ENCODE results near the gene URB1. TPM values are rescaled to one million over a fixed set of nuclear protein-coding genes. Genes with fewer than 3 reads are reported as not detected.
"Not testable (repeated sequence)": the region's sequence is repeated elsewhere in the genome, so short reads cannot be mapped to it uniquely, and the experiment has no call there.

URB1 gene
- polyA plus RNA-seq, 2 donors, result 4.6 to 5.5 TPM

DNA sequence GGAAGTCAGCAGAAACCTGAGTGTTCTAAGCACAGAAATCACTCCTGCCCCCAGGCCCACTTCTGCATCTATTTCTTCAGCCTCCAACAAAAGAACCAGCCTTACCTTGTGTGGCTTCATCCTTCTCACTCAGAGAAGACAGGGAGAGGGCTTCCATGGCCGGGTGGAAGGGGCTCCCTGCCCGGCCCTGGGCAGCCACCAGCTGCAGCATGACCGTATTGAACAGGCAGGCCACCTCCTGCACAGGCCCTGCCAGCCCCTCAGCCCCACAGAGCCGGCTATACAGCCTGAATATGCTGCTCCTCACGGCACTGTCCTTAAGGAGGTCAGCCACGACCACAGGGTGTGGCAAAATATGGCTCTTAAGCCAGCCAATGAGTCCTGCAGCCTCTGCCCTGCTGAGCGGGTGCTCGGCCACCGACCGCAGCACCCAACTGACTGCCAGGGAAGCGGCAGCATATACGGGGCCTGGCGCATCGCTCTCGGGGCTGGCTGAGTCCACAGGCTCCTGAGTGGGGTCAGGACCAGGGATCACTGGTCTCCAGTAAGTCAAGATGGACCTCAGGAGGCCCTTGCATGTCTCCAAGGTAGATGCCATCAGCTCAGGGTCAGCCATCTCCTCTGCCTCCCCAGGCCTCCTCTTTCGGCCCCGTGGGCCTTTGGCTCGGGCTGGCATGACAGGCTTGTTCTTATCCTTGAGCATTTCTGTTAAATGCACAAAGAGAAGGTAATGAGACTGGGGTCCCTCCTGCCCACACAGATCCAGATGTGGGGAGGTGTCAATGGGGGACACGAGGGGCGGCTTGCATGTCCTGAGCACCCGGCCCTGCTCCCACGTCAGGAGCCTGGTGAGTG is 76.2 kb downstream of the URB1 start:
- H3K4me3 ChIP-seq (ENCODE audit: low read depth in 1 of 2, low read length in 2 of 2), result no peak overlapping the region
- WGBS, 2 donors, result 94 to 95% methylated on average over 22 of the region's 22 CpGs
- H3K9me3 ChIP-seq (ENCODE audit: control insufficient read depth in 2 of 2, insufficient read depth in 1 of 2, low read depth in 1 of 2, low read length in 1 of 2), result no peaks in the 10 kb centered on the region
- H3K36me3 ChIP-seq (ENCODE audit: control insufficient read depth in 2 of 2, insufficient read depth in 2 of 2, low read length in 1 of 2), result peaks cover 26 to 60% of the 10 kb centered on the region in 2 donors
- H3K27ac ChIP-seq (ENCODE audit: low read depth in 2 of 2, low read length in 1 of 2), result no peak overlapping the region
- H3K27me3 ChIP-seq (ENCODE audit: control insufficient read depth in 1 of 2, insufficient read depth in 2 of 2, low read length in 2 of 2), result no peaks in the 10 kb centered on the region
- no peaks in the 10 kb centered on the region for H3K4me1 ChIP-seq (ENCODE audit: control insufficient read depth in 2 of 2, insufficient read depth in 2 of 2, low read length in 1 of 2)

- WGBS, 2 donors, result 88% methylated on average over 14 of the region's 14 CpGs
- Histone ChIP-seq H3K27ac (ENCODE audit: low read depth in 2 of 2, low read length in 1 of 2) (no peak overlapping the region), H3K36me3 (ENCODE audit: control insufficient read depth in 2 of 2, insufficient read depth in 2 of 2, low read length in 1 of 2) (peaks cover 23 to 58% of the 10 kb centered on the region in 2 donors), H3K4me3 (ENCODE audit: low read depth in 1 of 2, low read length in 2 of 2) (no peak overlapping the region), H3K4me1 (ENCODE audit: control insufficient read depth in 2 of 2, insufficient read depth in 2 of 2, low read length in 1 of 2) (no peaks in the 10 kb centered on the region), H3K27me3 (ENCODE audit: control insufficient read depth in 1 of 2, insufficient read depth in 2 of 2, low read length in 2 of 2) (no peaks in the 10 kb centered on the region), H3K9me3 (ENCODE audit: control insufficient read depth in 2 of 2, insufficient read depth in 1 of 2, low read depth in 1 of 2, low read length in 1 of 2) (no peaks in the 10 kb centered on the region)
Measured at GRCh38 chr21:32315511-32316281, 77.1 kb downstream of the URB1 start.

DNA sequence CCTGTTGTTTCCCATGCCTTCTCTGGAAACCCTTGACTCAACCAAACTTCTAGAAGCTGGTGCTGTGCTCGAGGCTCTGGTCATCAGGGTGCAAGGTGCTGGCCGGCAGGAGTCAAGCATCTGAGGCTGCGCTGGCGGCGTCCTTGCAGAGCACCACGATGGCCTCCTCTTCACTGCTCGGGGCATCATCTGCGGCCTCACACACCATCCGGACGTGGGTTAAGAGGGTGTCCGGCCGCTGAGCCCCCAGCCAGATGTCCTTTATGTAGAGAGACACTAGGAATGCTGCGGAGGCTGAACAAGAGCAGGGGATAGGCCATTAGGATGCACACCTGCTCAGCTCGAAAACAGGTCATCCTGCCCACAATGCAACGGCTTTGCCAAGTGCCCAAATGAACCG is 78.0 kb downstream of the URB1 start:
- Histone ChIP-seq H3K27me3 (ENCODE audit: control insufficient read depth in 1 of 2, insufficient read depth in 2 of 2, low read length in 2 of 2) (no peaks in the 10 kb centered on the region), H3K9me3 (ENCODE audit: control insufficient read depth in 2 of 2, insufficient read depth in 1 of 2, low read depth in 1 of 2, low read length in 1 of 2) (no peaks in the 10 kb centered on the region), H3K4me1 (ENCODE audit: control insufficient read depth in 2 of 2, insufficient read depth in 2 of 2, low read length in 1 of 2) (no peaks in the 10 kb centered on the region), H3K27ac (ENCODE audit: low read depth in 2 of 2, low read length in 1 of 2) (no peak overlapping the region), H3K4me3 (ENCODE audit: low read depth in 1 of 2, low read length in 2 of 2) (no peak overlapping the region), H3K36me3 (ENCODE audit: control insufficient read depth in 2 of 2, insufficient read depth in 2 of 2, low read length in 1 of 2) (peaks cover 23 to 57% of the 10 kb centered on the region in 2 donors)
- WGBS, 2 donors, result 92 to 94% methylated on average over 16 of the region's 16 CpGs

GRCh38 chr21:32312976-32313375 is 79.8 kb downstream of the URB1 start:
- H3K9me3 ChIP-seq (ENCODE audit: control insufficient read depth in 2 of 2, insufficient read depth in 1 of 2, low read depth in 1 of 2, low read length in 1 of 2), result no peaks in the 10 kb centered on the region
- H3K27ac ChIP-seq (ENCODE audit: low read depth in 2 of 2, low read length in 1 of 2), result no peak overlapping the region
- H3K36me3 ChIP-seq (ENCODE audit: control insufficient read depth in 2 of 2, insufficient read depth in 2 of 2, low read length in 1 of 2), result peaks cover 18 to 52% of the 10 kb centered on the region in 2 donors
- no peaks in the 10 kb centered on the region for H3K4me1 ChIP-seq (ENCODE audit: control insufficient read depth in 2 of 2, insufficient read depth in 2 of 2, low read length in 1 of 2)
- no peak overlapping the region for H3K4me3 ChIP-seq (ENCODE audit: low read depth in 1 of 2, low read length in 2 of 2)
- H3K27me3 ChIP-seq (ENCODE audit: control insufficient read depth in 1 of 2, insufficient read depth in 2 of 2, low read length in 2 of 2), result no peaks in the 10 kb centered on the region
- WGBS, 2 donors, result 88 to 92% methylated on average over 6 of the region's 6 CpGs

DNA sequence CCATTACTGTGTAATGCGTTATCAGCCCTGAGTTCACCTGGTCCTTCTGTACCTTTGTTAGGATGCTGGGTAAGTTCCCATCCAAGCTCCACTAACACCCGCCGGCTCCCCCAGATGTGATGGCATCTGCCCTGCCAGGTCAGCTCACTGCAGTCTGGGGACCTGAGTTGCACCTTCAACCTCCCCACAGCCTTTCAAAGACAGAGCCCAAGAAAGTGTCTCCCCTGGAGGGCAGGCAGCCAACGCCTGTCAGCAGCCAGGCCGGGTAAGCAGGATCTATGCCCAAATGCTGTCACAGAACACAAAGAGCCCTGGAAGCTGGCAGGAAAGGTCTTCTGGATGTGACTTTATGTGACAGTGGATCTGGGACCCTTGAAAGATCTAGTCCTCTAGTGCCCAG is 80.5 kb downstream of the URB1 start:
- H3K4me1 ChIP-seq (ENCODE audit: control insufficient read depth in 2 of 2, insufficient read depth in 2 of 2, low read length in 1 of 2), result no peaks in the 10 kb centered on the region
- no peaks in the 10 kb centered on the region for H3K27me3 ChIP-seq (ENCODE audit: control insufficient read depth in 1 of 2, insufficient read depth in 2 of 2, low read length in 2 of 2)
- no peaks in the 10 kb centered on the region for H3K9me3 ChIP-seq (ENCODE audit: control insufficient read depth in 2 of 2, insufficient read depth in 1 of 2, low read depth in 1 of 2, low read length in 1 of 2)
- peaks cover 14 to 45% of the 10 kb centered on the region in 2 donors for H3K36me3 ChIP-seq (ENCODE audit: control insufficient read depth in 2 of 2, insufficient read depth in 2 of 2, low read length in 1 of 2)
- no peak overlapping the region for H3K4me3 ChIP-seq (ENCODE audit: low read depth in 1 of 2, low read length in 2 of 2)
- H3K27ac ChIP-seq (ENCODE audit: low read depth in 2 of 2, low read length in 1 of 2), result no peak overlapping the region
- WGBS, 2 donors, result 83 to 86% methylated on average over 5 of the region's 5 CpGs

DNA sequence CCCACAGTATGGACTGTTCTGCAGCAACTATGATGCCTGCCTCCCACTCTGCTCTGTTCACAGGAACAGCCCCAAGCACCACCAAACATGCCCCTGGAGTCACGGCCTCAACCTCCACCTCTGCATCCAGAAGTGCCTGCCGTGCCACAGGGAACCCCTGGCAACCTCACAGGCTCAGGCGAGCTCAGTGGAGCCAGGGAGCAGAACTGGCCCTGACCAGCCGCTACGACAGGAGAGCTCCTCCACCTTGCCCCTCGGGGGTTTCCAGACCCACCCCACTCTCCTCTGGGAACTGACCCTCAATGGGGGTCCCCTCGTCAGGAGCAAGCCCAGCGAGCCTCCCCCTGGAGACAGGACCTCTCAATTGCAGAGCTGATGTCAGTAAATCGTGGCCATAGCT is 81.2 kb downstream of the URB1 start:
- H3K4me1 ChIP-seq (ENCODE audit: control insufficient read depth in 2 of 2, insufficient read depth in 2 of 2, low read length in 1 of 2), result no peaks in the 10 kb centered on the region
- no peak overlapping the region for H3K4me3 ChIP-seq (ENCODE audit: low read depth in 1 of 2, low read length in 2 of 2)
- no peaks in the 10 kb centered on the region for H3K27me3 ChIP-seq (ENCODE audit: control insufficient read depth in 1 of 2, insufficient read depth in 2 of 2, low read length in 2 of 2)
- H3K36me3 ChIP-seq (ENCODE audit: control insufficient read depth in 2 of 2, insufficient read depth in 2 of 2, low read length in 1 of 2), result peaks cover 7 to 38% of the 10 kb centered on the region in 2 donors
- no peaks in the 10 kb centered on the region for H3K9me3 ChIP-seq (ENCODE audit: control insufficient read depth in 2 of 2, insufficient read depth in 1 of 2, low read depth in 1 of 2, low read length in 1 of 2)
- WGBS, 2 donors, result 96 to 98% methylated on average over 9 of the region's 9 CpGs
- H3K27ac ChIP-seq (ENCODE audit: low read depth in 2 of 2, low read length in 1 of 2), result no peak overlapping the region

GRCh38 chr21:32310976-32311375 is 81.8 kb downstream of the URB1 start:
- H3K27me3 ChIP-seq (ENCODE audit: control insufficient read depth in 1 of 2, insufficient read depth in 2 of 2, low read length in 2 of 2); H3K9me3 ChIP-seq (ENCODE audit: control insufficient read depth in 2 of 2, insufficient read depth in 1 of 2, low read depth in 1 of 2, low read length in 1 of 2); H3K4me1 ChIP-seq (ENCODE audit: control insufficient read depth in 2 of 2, insufficient read depth in 2 of 2, low read length in 1 of 2); H3K27ac ChIP-seq (ENCODE audit: low read depth in 2 of 2, low read length in 1 of 2); H3K4me3 ChIP-seq (ENCODE audit: low read depth in 1 of 2, low read length in 2 of 2): not testable (repeated sequence)
- peaks cover 2 to 37% of the 10 kb centered on the region in 2 donors for H3K36me3 ChIP-seq (ENCODE audit: control insufficient read depth in 2 of 2, insufficient read depth in 2 of 2, low read length in 1 of 2)
- whole genome bisulfite sequencing, 2 donors, result 89 to 92% methylated on average over 9 of the region's 9 CpGs

- Histone ChIP-seq H3K27ac (ENCODE audit: low read depth in 2 of 2, low read length in 1 of 2) (no peak overlapping the region), H3K4me3 (ENCODE audit: low read depth in 1 of 2, low read length in 2 of 2) (no peak overlapping the region), H3K36me3 (ENCODE audit: control insufficient read depth in 2 of 2, insufficient read depth in 2 of 2, low read length in 1 of 2) (peaks cover 2 to 32% of the 10 kb centered on the region in 2 donors), H3K9me3 (ENCODE audit: control insufficient read depth in 2 of 2, insufficient read depth in 1 of 2, low read depth in 1 of 2, low read length in 1 of 2) (no peaks in the 10 kb centered on the region), H3K27me3 (ENCODE audit: control insufficient read depth in 1 of 2, insufficient read depth in 2 of 2, low read length in 2 of 2) (no peaks in the 10 kb centered on the region), H3K4me1 (ENCODE audit: control insufficient read depth in 2 of 2, insufficient read depth in 2 of 2, low read length in 1 of 2) (no peaks in the 10 kb centered on the region)
- 93 to 97% methylated on average over 7 of the region's 7 CpGs for WGBS, 2 donors
Measured at GRCh38 chr21:32309906-32310460, 82.8 kb downstream of the URB1 start.

GRCh38 chr21:32308696-32309095 is 84.1 kb downstream of the URB1 start:
- no peak overlapping the region for H3K4me3 ChIP-seq (ENCODE audit: low read depth in 1 of 2, low read length in 2 of 2)
- peaks cover 2 to 26% of the 10 kb centered on the region in 2 donors for H3K36me3 ChIP-seq (ENCODE audit: control insufficient read depth in 2 of 2, insufficient read depth in 2 of 2, low read length in 1 of 2)
- no peaks in the 10 kb centered on the region for H3K9me3 ChIP-seq (ENCODE audit: control insufficient read depth in 2 of 2, insufficient read depth in 1 of 2, low read depth in 1 of 2, low read length in 1 of 2)
- 96% methylated on average over 10 of the region's 10 CpGs for WGBS, 2 donors
- H3K4me1 ChIP-seq (ENCODE audit: control insufficient read depth in 2 of 2, insufficient read depth in 2 of 2, low read length in 1 of 2), result no peaks in the 10 kb centered on the region
- H3K27ac ChIP-seq (ENCODE audit: low read depth in 2 of 2, low read length in 1 of 2), result no peak overlapping the region
- H3K27me3 ChIP-seq (ENCODE audit: control insufficient read depth in 1 of 2, insufficient read depth in 2 of 2, low read length in 2 of 2), result no peaks in the 10 kb centered on the region
